ENCODE measurements around the gene SUSD1. TPM values are rescaled to one million over a fixed set of nuclear protein-coding genes. Genes with fewer than 3 reads are reported as not detected.

Gene SUSD1
- total RNA-seq, 1 donor from 2014 or later = 33.8 TPM

GRCh38 chr9:112127281-112127680 is 47.8 kb downstream of the SUSD1 start:
- no peak for DNase-seq (ENCODE audit: low read depth)
- Histone ChIP-seq H3K4me3 (ENCODE audit: low read depth, low read length) (no peak overlapping the region), H3K36me3 (ENCODE audit: control insufficient read depth, insufficient read depth, low read length) (no peaks in the 10 kb centered on the region)

GRCh38 chr9:112125951-112126388 is 49.1 kb downstream of the SUSD1 start:
- TF ChIP-seq CTCF (IDR thresholded peaks at IDR 0.05; ENCODE audit: insufficient read depth, low read length, poor library complexity, severe bottlenecking) = no peak
- peak; percentile 98 for DNase-seq (ENCODE audit: low read depth)
- Histone ChIP-seq H3K27me3 (ENCODE audit: control insufficient read depth, insufficient read depth, low read length) (no peaks in the 10 kb centered on the region), H3K4me3 (ENCODE audit: low read depth, low read length) (no peak overlapping the region), H3K36me3 (ENCODE audit: control insufficient read depth, insufficient read depth, low read length) (no peaks in the 10 kb centered on the region)

More at GRCh38 chr9:112127281-112127680, 47.8 kb downstream of the SUSD1 start:
- TF ChIP-seq CTCF (IDR thresholded peaks at IDR 0.05; ENCODE audit: insufficient read depth, low read length, poor library complexity, severe bottlenecking) = no peak
- H3K27me3 ChIP-seq (ENCODE audit: control insufficient read depth, insufficient read depth, low read length) = no peaks in the 10 kb centered on the region

- TF ChIP-seq CTCF (IDR thresholded peaks at IDR 0.05; ENCODE audit: insufficient read depth, low read length, poor library complexity, severe bottlenecking) = no peak
- H3K36me3 ChIP-seq (ENCODE audit: control insufficient read depth, insufficient read depth, low read length) = no peaks in the 10 kb centered on the region
- no peak for DNase-seq (ENCODE audit: low read depth)
- H3K4me3 ChIP-seq (ENCODE audit: low read depth, low read length) = no peak overlapping the region
- no peaks in the 10 kb centered on the region for H3K27me3 ChIP-seq (ENCODE audit: control insufficient read depth, insufficient read depth, low read length)
These were observed 50.9 kb downstream of the SUSD1 start for GRCh38 chr9:112124156-112124555.

GRCh38 chr9:112121633-112122032 is 53.5 kb downstream of the SUSD1 start:
- DNase-seq (ENCODE audit: low read depth) = no peak
- no peak for TF ChIP-seq CTCF (IDR thresholded peaks at IDR 0.05; ENCODE audit: insufficient read depth, low read length, poor library complexity, severe bottlenecking)
- no peak overlapping the region for H3K4me3 ChIP-seq (ENCODE audit: low read depth, low read length)
- H3K36me3 ChIP-seq (ENCODE audit: control insufficient read depth, insufficient read depth, low read length) = no peaks in the 10 kb centered on the region
- no peaks in the 10 kb centered on the region for H3K27me3 ChIP-seq (ENCODE audit: control insufficient read depth, insufficient read depth, low read length)

GRCh38 chr9:112120439-112120925 is 54.6 kb downstream of the SUSD1 start:
- DNase-seq (ENCODE audit: low read depth) = peak; percentile 76
- Histone ChIP-seq H3K4me3 (ENCODE audit: low read depth, low read length) (no peak overlapping the region), H3K36me3 (ENCODE audit: control insufficient read depth, insufficient read depth, low read length) (no peaks in the 10 kb centered on the region), H3K27me3 (ENCODE audit: control insufficient read depth, insufficient read depth, low read length) (no peaks in the 10 kb centered on the region)
- no peak for TF ChIP-seq CTCF (IDR thresholded peaks at IDR 0.05; ENCODE audit: insufficient read depth, low read length, poor library complexity, severe bottlenecking)

GRCh38 chr9:112120030-112120341 is 55.1 kb downstream of the SUSD1 start:
- TF ChIP-seq CTCF (IDR thresholded peaks at IDR 0.05; ENCODE audit: insufficient read depth, low read length, poor library complexity, severe bottlenecking) = no peak
- Histone ChIP-seq H3K27me3 (ENCODE audit: control insufficient read depth, insufficient read depth, low read length) (no peaks in the 10 kb centered on the region), H3K36me3 (ENCODE audit: control insufficient read depth, insufficient read depth, low read length) (no peaks in the 10 kb centered on the region)

More at GRCh38 chr9:112120030-112120341, 55.1 kb downstream of the SUSD1 start:
- no peak overlapping the region for H3K4me3 ChIP-seq (ENCODE audit: low read depth, low read length)
- DNase-seq (ENCODE audit: low read depth) = no peak
